IPS-NIHi7 (cell line): ENCODE data around the gene BCAS1.
"Not testable (repeated sequence)": the region's sequence is repeated elsewhere in the genome, so short reads cannot be mapped to it uniquely, and the experiment has no call there.

Experiments used
- DNase-seq: peaks from one replicate; pipeline ENCODE4 v3.0.0; 2012; ENCODE audit warnings: mixed read lengths; ENCODE audit errors: extremely low spot score

Gene BCAS1

DNA sequence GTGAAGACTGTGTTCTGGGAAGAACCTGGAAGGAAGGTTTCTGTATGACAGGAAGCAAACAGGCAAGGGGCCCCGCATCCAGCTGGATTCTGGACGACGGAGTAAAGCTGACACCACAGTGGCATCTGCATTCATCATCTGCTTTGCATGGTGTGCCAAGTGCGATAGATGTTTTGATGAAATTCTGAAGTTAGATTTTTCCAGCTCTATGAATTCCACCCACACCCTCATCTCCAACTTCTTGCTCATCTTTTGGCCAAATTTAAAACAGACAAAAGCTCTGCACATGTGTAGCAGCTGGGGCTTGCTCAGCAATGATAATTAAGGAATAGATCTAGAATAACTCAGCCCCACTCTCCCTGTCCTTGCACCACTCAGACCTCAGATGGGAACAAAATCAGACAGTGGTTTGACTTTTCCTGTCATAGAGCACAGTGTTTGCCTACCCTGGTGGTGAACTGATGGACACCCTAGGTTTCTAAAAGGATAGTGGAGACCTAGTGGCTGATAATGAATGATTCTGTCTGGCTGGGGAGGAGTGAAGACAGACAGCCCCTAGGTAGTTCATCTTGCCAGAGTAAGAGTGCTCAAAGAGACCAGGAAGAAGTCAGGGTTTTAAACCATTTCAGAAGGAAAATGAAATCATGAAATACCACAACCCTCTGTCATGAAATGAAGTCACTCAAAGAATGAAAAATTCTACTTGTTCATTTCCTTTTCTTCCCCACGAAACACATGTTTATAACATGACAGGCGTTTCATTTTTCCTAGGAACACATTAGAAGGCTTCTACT is 85.8 kb downstream of the BCAS1 start:
- no peak for DNase-seq

DNA sequence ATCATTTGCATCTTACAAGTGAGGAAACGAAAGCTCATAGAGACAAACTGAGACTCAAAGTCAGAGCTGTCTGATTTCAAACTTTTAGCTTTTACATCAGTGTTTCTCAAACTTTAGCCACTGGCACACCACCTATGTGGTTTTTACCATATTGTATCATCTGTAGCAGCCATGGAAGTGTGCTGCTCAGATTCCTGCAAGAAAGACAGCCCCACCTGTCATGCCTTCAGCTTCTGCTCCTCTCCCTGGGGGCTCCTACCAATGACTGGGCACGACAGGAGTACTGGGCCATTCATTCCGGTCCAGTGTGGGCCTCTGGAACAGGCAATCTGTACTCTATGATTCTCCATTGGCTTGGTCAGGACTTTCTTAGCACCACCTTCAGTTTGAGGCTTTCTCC is 87.0 kb downstream of the BCAS1 start:
- DNase-seq: no peak

DNA sequence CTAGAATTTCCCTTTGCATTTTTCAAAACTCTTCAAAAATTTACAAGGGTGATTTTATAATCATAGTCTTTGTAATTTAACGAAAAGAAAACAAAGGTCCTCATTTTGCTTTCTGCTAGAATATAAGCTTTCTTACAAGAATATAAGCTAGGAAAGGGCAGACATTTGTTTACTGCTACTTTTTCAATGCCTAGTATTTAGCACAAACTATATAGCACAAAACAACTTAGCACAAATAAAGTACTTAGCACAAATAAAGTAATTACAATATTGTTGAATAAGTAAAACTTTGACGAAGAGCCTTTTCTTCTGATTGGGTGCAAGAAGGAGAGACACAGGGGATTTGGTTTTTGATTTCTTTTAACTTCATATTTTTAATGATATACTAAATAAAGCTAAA is 87.8 kb downstream of the BCAS1 start:
- DNase-seq: no peak

DNA sequence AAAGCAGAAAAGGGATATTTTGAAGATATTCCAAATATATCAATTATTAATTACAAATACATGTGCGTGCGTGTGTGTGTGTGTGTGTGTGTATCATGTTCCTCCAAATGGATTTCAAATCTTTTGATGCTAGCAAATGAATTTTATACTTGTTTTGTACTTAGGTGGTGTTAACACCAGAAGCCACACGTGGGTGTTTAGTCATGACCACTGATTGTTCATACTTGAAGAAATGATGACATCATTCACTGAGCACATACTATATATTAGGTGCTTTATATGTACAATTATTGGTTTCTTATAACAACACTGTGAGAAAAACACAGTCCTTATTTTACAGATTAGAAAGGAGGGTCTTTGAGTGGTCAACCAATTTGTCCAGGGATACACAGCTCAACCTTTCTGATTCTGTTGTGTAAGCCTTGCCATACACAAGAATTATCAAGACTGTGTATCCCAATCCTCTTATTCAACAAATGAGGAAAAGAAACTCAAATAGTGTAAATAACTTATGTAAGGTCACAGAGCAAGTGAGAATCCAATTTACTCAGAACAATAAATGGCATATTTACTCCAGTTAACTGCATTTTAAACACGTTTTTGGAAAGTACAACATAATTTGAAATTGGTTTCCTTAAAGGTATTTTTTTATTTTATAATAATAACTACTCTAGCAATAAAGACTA is 88.5 kb downstream of the BCAS1 start:
- no peak for DNase-seq

DNA sequence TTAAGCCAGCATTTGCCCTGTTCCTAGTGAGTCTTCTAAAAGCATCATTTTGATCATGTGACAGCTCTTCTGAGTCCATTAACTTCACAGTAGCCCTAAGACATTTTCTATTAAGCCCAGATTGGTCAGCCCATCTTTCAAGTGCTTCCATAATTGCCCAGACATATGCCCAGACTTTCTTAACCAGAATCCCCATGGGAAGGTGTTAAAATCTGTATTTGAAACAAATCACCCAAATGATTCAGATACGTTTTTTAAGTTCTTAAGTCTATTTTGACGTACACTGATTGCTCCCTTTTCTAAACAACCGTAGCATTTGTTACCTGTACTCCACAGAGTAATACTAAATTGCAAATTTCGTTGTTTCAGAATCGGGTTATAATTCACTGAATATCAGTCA is 89.3 kb downstream of the BCAS1 start:
- no peak for DNase-seq

DNA sequence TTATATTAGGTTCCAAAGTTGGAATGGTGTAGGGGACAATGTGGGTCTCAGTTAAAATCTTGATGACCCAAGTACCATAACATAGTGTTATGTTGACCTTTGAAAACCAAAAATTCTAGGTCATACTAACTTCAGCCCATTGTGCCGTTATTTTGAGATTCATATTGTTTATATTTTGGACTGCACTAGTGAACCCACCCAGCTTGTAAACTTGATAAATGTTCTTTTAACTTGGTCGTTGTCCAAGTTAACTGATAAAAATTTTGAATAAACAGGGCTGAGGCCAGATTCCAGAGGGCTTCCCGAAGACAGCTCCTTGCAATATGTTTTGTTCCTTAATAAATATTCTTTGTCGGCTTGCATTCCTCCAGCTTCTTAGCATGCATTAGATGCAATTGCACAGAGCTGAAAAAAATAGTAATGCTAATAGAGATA is 90.3 kb downstream of the BCAS1 start:
- DNase-seq: no peak

DNA sequence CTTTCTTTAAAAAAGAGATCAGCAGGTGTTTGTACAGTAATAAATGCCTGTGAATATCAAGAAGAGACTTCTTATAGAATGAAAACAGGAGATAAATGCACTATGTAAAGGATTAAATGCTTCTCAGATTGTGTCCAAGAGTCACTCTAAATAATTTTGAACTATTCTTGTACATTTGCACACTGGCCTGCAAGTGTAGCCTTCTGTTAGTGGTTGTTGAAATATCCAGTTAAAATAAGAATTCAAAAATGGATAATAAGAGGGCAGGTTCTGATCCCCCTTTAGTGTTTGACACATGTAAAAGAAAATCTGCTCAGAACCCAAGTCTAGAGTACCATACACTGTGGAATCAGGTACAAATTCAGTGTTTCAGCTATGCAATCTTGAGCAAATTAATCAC is 91.9 kb downstream of the BCAS1 start:
- DNase-seq: no peak

DNA sequence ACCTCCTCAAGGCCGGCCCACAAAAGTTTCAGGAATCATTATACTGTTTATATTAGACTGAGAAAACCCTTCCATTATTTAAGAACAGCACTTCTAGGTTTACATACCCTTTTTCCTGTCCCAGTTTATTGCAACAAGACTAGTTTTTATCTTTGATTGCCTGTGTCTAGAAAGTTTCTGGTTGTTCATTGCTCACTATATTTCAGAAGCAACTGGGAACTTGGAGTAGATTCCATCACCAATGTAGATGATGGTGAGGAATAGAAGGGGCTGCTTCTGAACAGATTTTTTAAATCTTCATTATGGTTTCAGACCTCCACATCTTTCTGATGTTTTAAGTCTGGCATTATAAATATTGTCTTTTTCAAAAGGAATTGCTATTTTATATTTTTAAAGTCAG is 93.0 kb downstream of the BCAS1 start:
- no peak for DNase-seq

DNA sequence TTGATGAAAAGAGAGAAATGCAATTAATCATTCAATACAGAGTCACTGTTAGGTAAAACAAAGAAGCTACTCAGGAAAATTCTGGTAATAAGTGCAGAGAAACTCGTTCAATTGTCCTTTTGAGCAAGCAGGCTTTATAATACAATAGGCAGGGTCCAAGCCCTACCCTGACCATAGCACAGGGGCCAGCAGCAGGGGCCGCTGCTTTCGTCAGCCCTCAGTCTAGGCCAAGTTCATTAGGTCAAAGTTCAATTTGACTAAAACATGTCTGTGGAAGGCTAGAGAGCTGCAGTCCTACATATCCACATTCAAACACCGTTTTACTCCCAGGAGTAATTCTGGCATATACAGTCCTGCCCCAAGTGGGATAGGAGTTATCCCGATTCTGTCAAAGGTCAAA is 94.6 kb downstream of the BCAS1 start:
- no peak for DNase-seq

DNA sequence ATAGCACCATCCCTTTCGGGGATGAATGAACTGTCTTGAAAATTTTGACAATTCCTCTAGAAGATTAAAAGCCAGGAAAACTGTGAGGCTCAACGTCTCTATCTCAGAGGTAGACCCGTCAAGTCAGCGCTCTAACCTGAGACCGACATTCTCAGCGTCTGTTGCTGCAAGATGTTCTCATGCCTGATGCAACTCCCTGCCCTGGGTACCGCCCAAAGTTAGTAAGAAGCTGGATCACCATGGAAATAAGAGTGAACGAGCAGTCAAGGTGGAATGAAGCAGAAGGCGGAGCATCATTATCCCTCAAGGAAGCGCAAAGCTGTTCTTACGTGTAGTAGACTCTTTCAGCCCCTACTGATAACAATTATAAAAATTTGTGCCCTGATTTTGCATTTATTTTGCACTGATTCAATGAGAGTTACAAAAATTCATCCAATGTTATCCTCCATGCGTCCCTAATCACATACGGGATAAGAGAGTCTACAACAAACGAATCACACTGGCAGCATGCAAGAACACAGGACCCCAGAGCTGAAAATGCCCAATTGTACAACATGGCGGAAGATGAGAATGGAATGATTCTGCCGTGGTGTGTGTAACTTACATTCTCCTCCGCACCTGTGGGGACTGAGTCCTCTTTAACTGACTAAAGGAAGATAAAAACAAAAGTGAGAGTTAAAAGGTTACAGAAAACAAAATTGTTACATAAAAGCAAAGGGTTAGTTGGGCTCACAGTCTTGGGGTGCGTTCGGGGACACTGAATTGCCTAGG is 95.4 kb downstream of the BCAS1 start:
- no peak for DNase-seq

DNA sequence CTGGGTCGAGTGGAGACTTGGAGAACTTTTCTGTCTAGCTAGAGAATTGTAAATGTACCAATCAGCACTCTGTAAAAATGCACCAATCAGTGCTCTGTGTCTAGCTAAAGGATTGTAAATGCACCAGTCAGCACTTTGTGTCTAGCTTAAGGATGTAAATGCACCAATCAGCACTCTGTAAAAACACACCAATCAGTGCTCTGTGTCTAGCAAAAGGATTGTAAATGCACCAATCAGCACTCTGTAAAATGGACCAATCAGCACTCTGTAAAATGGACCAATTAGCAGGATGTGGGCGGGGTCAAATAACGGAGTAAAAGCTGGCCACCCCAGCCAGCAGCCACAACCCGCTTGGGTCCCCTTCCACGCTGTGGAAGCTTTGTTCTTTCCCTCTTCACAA is 96.5 kb downstream of the BCAS1 start:
- DNase-seq: not testable (repeated sequence)

DNA sequence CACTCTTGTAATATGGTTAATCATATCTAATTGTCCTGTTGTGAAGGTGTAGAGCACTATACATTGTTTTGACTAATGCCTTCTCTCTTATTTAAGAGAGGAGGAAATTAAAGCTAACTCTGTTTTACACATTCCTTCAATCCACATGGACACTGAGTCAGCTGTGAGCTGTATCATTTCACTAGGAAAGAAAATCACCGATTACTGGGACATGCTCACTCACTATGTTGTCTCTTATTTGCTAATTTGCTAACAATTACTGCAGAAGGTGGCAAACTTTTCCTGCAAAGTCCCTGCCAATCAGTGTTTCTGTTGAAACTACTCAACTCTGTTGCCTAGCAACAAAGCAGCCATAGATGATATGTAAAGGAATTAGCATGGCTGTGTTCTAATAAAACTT is 98.2 kb downstream of the BCAS1 start:
- no peak for DNase-seq

DNA sequence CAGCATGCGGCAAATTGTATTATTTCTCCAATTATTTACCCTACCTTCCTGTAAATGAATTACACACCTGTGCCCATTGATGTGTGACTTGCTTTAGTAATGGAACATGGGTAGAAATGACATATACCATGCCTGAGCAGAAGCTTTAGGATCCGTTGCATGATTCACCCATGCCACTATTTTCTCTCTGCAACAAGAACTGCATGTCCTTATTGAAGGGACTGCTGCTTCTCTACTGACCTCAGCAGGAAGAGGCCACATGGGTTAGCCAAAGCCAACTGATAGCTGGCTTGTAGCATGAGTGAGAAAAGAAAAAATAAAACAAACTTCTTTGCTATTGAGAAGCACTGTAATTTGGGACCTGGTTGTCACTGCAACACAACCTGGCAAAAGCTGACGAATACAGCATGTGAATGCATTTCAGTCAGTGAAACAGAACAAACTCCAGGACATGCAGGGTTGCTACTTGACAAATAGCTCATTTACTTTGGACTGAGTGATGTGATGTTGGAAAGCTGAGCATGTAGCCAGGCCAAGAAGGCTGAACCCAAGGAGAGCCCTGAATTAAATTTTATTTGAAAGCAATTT is 99.2 kb downstream of the BCAS1 start:
- DNase-seq: no peak

DNA sequence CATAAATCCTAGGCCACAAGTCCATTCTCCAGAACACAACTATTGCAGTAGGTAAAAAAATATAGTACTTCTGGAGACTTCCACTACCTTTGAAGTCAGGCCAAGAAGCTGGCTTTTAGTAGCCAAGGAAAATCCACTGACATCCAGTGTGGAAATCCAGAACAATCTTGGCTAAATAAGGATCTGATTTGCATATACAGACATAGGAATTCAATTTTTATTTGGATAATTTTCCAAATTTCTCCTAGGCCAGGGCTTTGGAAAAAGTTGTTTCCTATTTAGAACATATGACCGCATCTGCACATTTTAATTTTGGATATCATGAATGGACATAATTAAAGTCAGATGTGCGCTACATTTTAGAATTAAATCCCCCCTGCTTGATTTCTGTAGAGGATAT is 100.2 kb downstream of the BCAS1 start:
- no peak for DNase-seq

DNA sequence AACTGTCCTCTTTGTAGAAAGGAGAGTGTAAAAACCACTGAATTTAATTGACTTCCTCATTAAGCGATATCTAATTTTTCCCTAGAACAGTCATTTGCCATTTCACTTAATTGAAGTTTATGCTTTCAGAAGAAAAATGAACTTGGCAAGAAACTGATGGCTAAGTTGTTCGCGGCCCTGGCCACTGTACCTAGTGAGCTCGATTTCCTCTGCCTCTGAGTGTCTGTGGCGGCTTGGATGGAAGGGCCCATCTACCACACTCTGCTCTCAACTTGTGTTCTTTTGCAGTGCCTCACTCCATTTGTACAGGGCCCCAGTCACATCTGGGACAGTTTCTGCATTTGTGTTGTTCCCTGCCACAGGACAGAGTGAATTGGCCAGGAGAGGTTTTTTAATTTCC is 102.9 kb downstream of the BCAS1 start:
- no peak for DNase-seq

DNA sequence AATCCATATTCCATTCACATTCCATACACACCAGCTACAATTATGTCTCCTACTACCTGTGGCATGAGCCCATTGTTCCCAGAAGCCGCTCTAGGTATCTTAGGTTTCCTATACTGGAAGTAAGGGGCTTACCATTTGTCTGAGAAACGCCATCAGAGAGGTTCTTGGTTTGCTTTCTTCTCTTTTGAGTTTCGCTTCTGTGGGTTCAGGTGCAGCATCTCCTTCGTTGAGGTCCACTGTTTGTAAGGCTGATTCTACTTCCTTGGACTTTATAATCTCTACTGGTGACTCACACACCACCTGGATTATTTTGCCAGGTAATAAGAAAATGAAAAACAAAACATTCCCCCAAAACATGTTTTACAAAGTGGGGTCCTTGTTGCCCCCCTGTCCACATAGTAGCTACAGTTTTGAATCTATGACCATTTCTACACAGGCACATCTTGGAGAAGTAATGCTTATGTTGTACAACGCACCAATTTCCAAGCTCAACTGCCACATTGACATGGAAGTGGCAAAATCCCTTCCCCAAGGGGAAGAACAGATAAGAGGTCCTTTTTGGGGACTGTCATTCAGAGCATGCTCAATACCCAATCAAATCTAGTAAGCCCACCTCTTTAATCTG is 103.5 kb downstream of the BCAS1 start:
- no peak for DNase-seq

DNA sequence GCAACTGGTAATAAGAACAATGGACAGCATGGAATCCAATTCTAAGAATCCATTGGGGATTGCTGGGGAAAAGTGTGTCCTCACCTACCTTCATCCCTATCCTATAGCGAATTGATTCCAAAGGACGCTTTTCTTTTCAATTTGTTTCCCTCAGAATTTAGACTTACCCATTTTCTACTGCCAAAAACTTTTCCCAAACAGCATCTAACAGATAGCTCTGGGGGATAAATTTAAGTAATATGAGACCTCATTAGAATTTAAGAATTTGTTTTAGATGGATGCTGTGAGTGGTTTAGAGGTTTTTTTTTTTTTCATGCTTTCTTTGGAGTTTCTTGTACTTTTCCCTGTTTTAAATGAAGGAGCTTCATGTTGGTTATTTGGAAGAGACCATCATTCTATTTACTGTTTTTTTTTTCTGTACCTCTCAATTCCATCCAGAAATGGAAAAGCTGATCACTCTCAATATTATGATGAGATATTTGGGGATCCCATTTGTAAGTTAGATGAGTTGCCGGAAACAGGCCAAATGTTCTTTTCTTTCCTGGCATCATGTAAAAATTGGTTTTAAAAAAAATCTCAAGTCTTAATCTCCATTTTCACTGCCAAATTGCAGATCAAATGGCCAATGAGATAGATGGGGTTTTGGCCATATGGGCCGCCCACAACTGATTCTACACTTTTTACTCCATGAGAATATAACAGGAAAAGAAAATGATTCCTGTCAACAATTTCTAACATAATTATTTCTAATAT is 105.7 kb downstream of the BCAS1 start:
- DNase-seq: no peak

DNA sequence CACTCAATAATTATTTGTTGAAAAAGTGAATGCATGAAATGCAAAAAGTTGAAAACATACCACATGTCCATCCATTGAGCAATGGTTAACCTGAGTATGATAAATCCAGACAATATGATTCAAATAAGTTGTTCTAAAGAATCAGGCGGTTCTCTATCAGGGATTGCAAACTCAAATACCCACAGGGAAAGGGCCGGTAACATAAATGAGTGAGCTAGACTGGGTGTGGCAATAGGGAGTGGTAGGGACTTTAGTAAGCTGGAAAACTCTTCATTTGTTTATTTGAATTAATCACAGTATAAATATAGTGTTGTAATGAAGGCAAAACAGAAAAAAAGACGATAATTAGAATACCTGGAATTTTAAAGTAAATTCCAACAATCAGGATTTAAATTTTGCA is 106.3 kb downstream of the BCAS1 start:
- DNase-seq: no peak

DNA sequence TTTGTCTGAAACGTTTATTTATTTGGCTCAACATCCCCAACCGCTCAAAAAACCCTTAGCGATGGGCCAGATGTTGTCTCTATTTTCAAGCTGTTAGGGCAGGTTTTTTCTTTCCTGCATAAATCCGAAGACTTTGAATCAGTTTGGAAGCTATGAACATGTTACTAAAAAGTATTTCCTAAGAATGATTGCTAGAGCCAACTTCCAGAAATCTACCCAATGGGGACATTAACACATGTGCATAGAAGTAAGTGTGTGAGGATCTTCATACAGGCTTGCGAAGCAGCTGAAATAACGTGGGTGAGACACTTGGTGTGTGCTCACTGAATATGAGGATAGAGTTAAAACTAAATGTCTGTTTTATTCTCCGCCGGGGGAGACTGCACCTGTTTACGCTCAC is 106.8 kb downstream of the BCAS1 start:
- no peak for DNase-seq

DNA sequence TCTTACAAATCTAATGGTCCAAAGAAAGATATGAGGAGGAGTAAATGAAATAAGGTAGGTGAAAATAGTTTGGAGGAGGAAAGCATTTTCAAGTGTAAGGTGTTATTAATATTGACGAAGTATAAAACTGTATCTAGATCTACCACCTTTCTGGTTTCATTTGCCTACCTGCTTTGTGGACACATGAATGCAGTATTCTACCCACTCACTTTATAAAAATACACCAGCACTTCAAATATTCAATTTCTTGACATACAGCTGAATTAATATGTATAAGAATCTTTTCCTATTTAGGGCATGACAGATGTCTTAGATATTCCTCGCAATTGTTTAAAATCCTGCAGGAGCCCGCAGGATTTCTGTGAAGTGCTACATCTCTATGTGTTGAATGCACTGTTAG is 108.0 kb downstream of the BCAS1 start:
- DNase-seq: no peak

DNA sequence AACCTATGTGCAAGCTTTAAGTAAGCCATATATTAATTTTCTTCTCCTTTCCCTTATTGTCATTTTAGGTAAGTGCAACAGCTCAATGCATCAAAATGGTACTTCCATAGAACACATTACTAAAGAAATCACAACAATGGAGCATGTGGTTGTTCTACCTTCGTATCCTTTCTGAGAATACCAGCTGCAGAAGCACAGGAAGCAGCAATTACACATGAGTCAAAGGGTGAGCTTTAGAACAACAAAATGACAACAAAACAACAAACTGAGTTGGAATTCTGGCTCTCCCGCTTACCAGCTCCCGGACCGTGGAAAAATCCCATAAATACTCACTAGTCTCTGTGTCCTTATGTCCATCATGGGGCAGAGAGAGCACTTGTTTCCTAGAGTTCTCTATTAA is 108.9 kb downstream of the BCAS1 start:
- no peak for DNase-seq
